HG02840 (cell line): ENCODE measurements around the gene CHTF18.

ENCODE experiments used
- ATAC-seq: cut with Tn5 transposase; IDR thresholded peaks from one replicate; pipeline ENCODE4 v1.9.1; 2021; ENCODE audit warnings: mild to moderate bottlenecking, moderate library complexity, moderate number of reproducible peaks; ENCODE audit not compliant: unreplicated experiment, low FRiP score

Gene CHTF18

GRCh38 chr16:789191-789850 is 901 bp downstream of the CHTF18 start:
- ATAC-seq: no peak

GRCh38 chr16:790086-790485 is 1.7 kb downstream of the CHTF18 start:
- ATAC-seq: no peak

GRCh38 chr16:791131-791530 is 2.7 kb downstream of the CHTF18 start:
- ATAC-seq: no peak

- ATAC-seq: no peak
Measured at GRCh38 chr16:792221-792995, 4.0 kb downstream of the CHTF18 start.

- ATAC-seq: no peak
Measured at GRCh38 chr16:793414-793813, 5.0 kb downstream of the CHTF18 start.

- ATAC-seq: no peak
Measured at GRCh38 chr16:794091-794822, 5.8 kb downstream of the CHTF18 start.

GRCh38 chr16:794853-795466 is 6.5 kb downstream of the CHTF18 start:
- ATAC-seq: no peak

GRCh38 chr16:795580-796229 is 7.3 kb downstream of the CHTF18 start:
- ATAC-seq: no peak

GRCh38 chr16:796296-797119 is 8.1 kb downstream of the CHTF18 start:
- ATAC-seq: no peak

- ATAC-seq: no peak
Measured at GRCh38 chr16:797120-797420, 8.7 kb downstream of the CHTF18 start.

- ATAC-seq: no peak
Measured at GRCh38 chr16:797686-798085, 9.3 kb downstream of the CHTF18 start.

GRCh38 chr16:798666-799065 is 10.2 kb downstream of the CHTF18 start:
- ATAC-seq: no peak

GRCh38 chr16:799111-799947 is 10.9 kb downstream of the CHTF18 start:
- no peak for ATAC-seq

- ATAC-seq: no peak
Measured at GRCh38 chr16:799948-800833, 11.8 kb downstream of the CHTF18 start, which contains the start of gene GNG13. Gene GNG13 (minus strand): TSS chr16:800734. CDS start chr16:799077, 1,657 bp downstream.

- ATAC-seq: no peak
Measured at GRCh38 chr16:800834-801511, 12.6 kb downstream of the CHTF18 start.

- ATAC-seq: no peak
Measured at GRCh38 chr16:801584-802363, 13.4 kb downstream of the CHTF18 start.

- no peak for ATAC-seq
Measured at GRCh38 chr16:802461-802860, 14.0 kb downstream of the CHTF18 start.
